ENCODE data around the gene KAT6B.

GRCh38 chr10:74958316-74958715 lies 131.9 kb downstream of the KAT6B start:
- TF ChIP-seq CTCF (conservative IDR thresholded peaks at IDR 0.05 in 1 of 2, IDR thresholded peaks at IDR 0.05 in 1 of 2; ENCODE audit: low read depth in 1 of 2, low read length in 2 of 2) (no peak), EZH2 (IDR thresholded peaks at IDR 0.05; ENCODE audit: low read length, missing control alignments) (no peak)

All from fibroblast of lung (primary cell).